Heart left ventricle (tissue), 16 donors: ENCODE data around the gene SEMA4A. TPM values are rescaled to one million over a fixed set of nuclear protein-coding genes. Genes with fewer than 3 reads are reported as not detected.

Experiments
- ATAC-seq, 4 donors: fragments of 200-7000 bp; cut with Tn5 transposase; one replicate each; pipeline ENCODE4 v1.9.1; 2020 to 2022; ENCODE audit warnings: moderate library complexity in 4 of 4, mild to moderate bottlenecking in 3 of 4, moderate number of reproducible peaks in 1 of 4
- DNase-seq, 5 donors: peaks; one replicate each; pipeline ENCODE4 v3.0.0-alpha.2; 2020
- H3K27ac ChIP-seq, 12 donors: fragments of 200-600 bp; sonication (generic) in 4 of 12; one replicate each; pipeline versions ENCODE4 v1.5.0 to v1.8.0; 2016 to 2022; ENCODE audit warnings: mild to moderate bottlenecking in 2 of 12
- H3K27me3 ChIP-seq, 9 donors: fragments of 200-600 bp; sonication (generic) in 2 of 9; one replicate each; pipeline versions ENCODE4 v1.5.1 to v1.8.0; 2016 to 2022; ENCODE audit warnings: mild to moderate bottlenecking in 3 of 9
- H3K36me3 ChIP-seq, 9 donors: fragments of 200-600 bp; sonication (generic) in 2 of 9; one replicate each; pipeline versions ENCODE4 v1.5.0 to v1.8.0; 2018 to 2022; ENCODE audit warnings: mild to moderate bottlenecking in 2 of 9
- H3K4me1 ChIP-seq, 12 donors: fragments of 200-600 bp; sonication (generic) in 4 of 12; one replicate each; pipeline versions ENCODE4 v1.5.0 to v1.8.0; 2016 to 2022; ENCODE audit warnings: mild to moderate bottlenecking in 3 of 12
- H3K4me3 ChIP-seq, 12 donors: fragments of 200-600 bp; sonication (generic) in 4 of 12; one replicate each; pipeline versions ENCODE4 v1.5.0 to v1.8.0; 2017 to 2022; ENCODE audit warnings: mild to moderate bottlenecking in 9 of 12, moderate library complexity in 4 of 12
- H3K9me3 ChIP-seq, 12 donors: fragments of 200-600 bp; sonication (generic) in 4 of 12; one replicate each; pipeline versions ENCODE4 v1.5.0 to v1.8.0; 2016 to 2022; ENCODE audit warnings: mild to moderate bottlenecking in 1 of 12
- CTCF ChIP-seq, 12 donors: fragments of 200-600 bp; sonication (generic) in 4 of 12; IDR thresholded peaks; one replicate each; pipeline versions ENCODE4 v1.5.0 to v1.8.0; 2018 to 2022; ENCODE audit warnings: antibody characterized with exemption in 12 of 12, mild to moderate bottlenecking in 5 of 12
- POLR2A ChIP-seq, 2 donors: fragments of 450-650 bp; IDR thresholded peaks; one replicate each; pipeline ENCODE4 v1.6.1; 2017; ENCODE audit warnings: antibody characterized with exemption in 2 of 2, mild to moderate bottlenecking in 2 of 2, moderate library complexity in 2 of 2
- WGBS, 4 donors: extraction: QIAGEN DNeasy Blood & Tissue Kit in 2 of 4; methylation state at CpG; one replicate each; pipeline versions ENCODE4 v1.1.5 to v1.1.7; 2013 to 2018; 5-methylcytosine and 5-hydroxymethylcytosine counted together
- intact Hi-C, 10 donors: fragments of 100-400 bp; cut with DNase I; formaldehyde crosslinking; loops; one replicate each; pipeline versions ENCODE4 v1.11.1 to v1.14.2; 2022
- polyA plus RNA-seq, 2 donors: library from polyadenylated mRNA; stranded (reverse); fragments of 200-250 nt; gene quantifications; one replicate each; pipeline ENCODE4 v1.2.3, GENCODE V29; 2013
- total RNA-seq, 9 donors: library from RNA; depleted of rRNA in 2 of 9; stranded (reverse); fragments of >200 nt in 2 of 9; fragmentation: NEBNext Ultra II Directional in 3 of 9; extraction: Animal tissue kit (Norgen Biotek cat#: 25700) in 3 of 9; gene quantifications; one replicate each; pipeline versions ENCODE4 v1.1.0 to v1.2.4, GENCODE V29; 2016 to 2023
- donor health status: ischemic (EF 13 %, LVEDD 7.1; RV severe dilation, severe dysfunction).
- donor health status: healthy with polysubstance abuse.
- donor health status: DM: no; HTN: yes; CAD: no.
- donor health status: DM: no; HTN: no; CAD: no.
- donor health status: ischemic (EF 25% LVEDD 6.9; RV normal size, moderate dysfunction).
- donor health status: ischemic (EF 25% LVEDD 5.7; RV mildly dilated, moderate dysfunction).
- donor health status: healthy.
- donor health status: DM: yes; HTN: yes; CAD: no.
- donor health status: ischemic (EF 35%, LVEDD 5.7; RV mildly dilated, moderate dysfunction).
- donor health status: nonischemic (EF 11% LVEDD 7.7; RV severe dilation, severe dysfunction).
- donor health status: DM: yes; HTN: yes; CAD: no.
- donor health status: PGD.
- donor health status: ischemic (EF 29% LVEDD 5.4; RV normal size, mild dysfunction).
- donor health status: nonischemic (EF 23%, LVEDD 6.1; RV moderate dilation, normal function).

SEMA4A gene
- total and polyA plus RNA-seq, 11 donors, result 0.60 to 10.2 (median 1.6) TPM

GRCh38 chr1:156140879-156141707 lies 12.3 kb upstream of the SEMA4A start:
- Histone ChIP-seq H3K27me3 (no peaks in the 10 kb centered on the region), H3K4me3 (no peak overlapping the region), H3K4me1 (peaks cover 0 to 25% (median 5%) of the 10 kb centered on the region in 12 donors), H3K9me3 (no peaks in the 10 kb centered on the region), H3K27ac (peak overlapping the region in 10 of 12 donors; percentile 8 to 74 (median 37)), H3K36me3 (peaks cover 11 to 46% (median 41%) of the 10 kb centered on the region in 9 donors)
- WGBS, 4 donors, result 36 to 50% (median 39%) methylated on average over 19 to 20 of the region's 20 CpGs
- intact Hi-C loops, result loop anchor here in 4 of 10 donors (2.0 to 10.0 kb wide), 2 partner anchors 84 to 174 kb away; no protein-coding TSS in a partner anchor
- TF ChIP-seq CTCF (IDR thresholded peaks at IDR 0.05) (peak; percentile 42 to 72 (median 62)), POLR2A (IDR thresholded peaks at IDR 0.05) (no peak)
- DNase-seq (peak in 1 of 5 donors; percentile 57), ATAC-seq (peak; percentile 32 to 57 (median 50))

GRCh38 chr1:156143765-156144489 lies 9.5 kb upstream of the SEMA4A start:
- DNase-seq, result no peak
- Histone ChIP-seq H3K27ac (no peak overlapping the region), H3K36me3 (peaks cover 0 to 17% (median 13%) of the 10 kb centered on the region in 9 donors), H3K27me3 (no peaks in the 10 kb centered on the region), H3K4me3 (no peak overlapping the region), H3K9me3 (no peaks in the 10 kb centered on the region), H3K4me1 (peaks cover 5 to 36% (median 22%) of the 10 kb centered on the region in 12 donors)
- TF ChIP-seq POLR2A (IDR thresholded peaks at IDR 0.05), result no peak
- 71 to 77% (median 73%) methylated on average over 11 of the region's 11 CpGs for WGBS, 4 donors
- ATAC-seq, result no peak
- intact Hi-C loops, result loop anchor here in 5 of 10 donors (2.0 to 10.0 kb wide), 2 partner anchors 81 to 171 kb away; no protein-coding TSS in a partner anchor

GRCh38 chr1:156144742-156145141 lies 8.6 kb upstream of the SEMA4A start:
- no peak for TF ChIP-seq POLR2A (IDR thresholded peaks at IDR 0.05)
- no peak for TF ChIP-seq CTCF (IDR thresholded peaks at IDR 0.05)
- DNase-seq, result no peak
- peaks cover 0 to 4% (median 0%) of the 10 kb centered on the region in 9 donors for H3K27me3 ChIP-seq
- peaks cover 5 to 41% (median 22%) of the 10 kb centered on the region in 12 donors for H3K4me1 ChIP-seq
- peaks cover 0 to 9% (median 6%) of the 10 kb centered on the region in 9 donors for H3K36me3 ChIP-seq
- intact Hi-C loops, result loop anchor here in 7 of 10 donors (2.0 to 10.0 kb wide), 5 partner anchors 48 to 173 kb away; partner anchors contain the start of genes PMF1 (in 1 of the 7) and SLC25A44 (in 1 of the 7)
- WGBS, 4 donors, result 63 to 77% (median 69%) methylated on average over 5 of the region's 5 CpGs
- no peak overlapping the region for H3K4me3 ChIP-seq
- no peak for ATAC-seq
- no peak overlapping the region for H3K27ac ChIP-seq
- no peaks in the 10 kb centered on the region for H3K9me3 ChIP-seq

GRCh38 chr1:156145650-156146019 lies 7.8 kb upstream of the SEMA4A start:
- 72 to 77% (median 75%) methylated on average over 2 of the region's 2 CpGs for WGBS, 4 donors
- no peaks in the 10 kb centered on the region for H3K9me3 ChIP-seq
- no peak overlapping the region for H3K4me3 ChIP-seq
- H3K27me3 ChIP-seq, result peaks cover 0 to 13% (median 0%) of the 10 kb centered on the region in 9 donors
- H3K27ac ChIP-seq, result no peak overlapping the region
- DNase-seq (no peak), ATAC-seq (no peak)
- TF ChIP-seq CTCF (IDR thresholded peaks at IDR 0.05), result no peak
- no peak for TF ChIP-seq POLR2A (IDR thresholded peaks at IDR 0.05)
- H3K4me1 ChIP-seq, result peaks cover 5 to 47% (median 20%) of the 10 kb centered on the region in 12 donors
- H3K36me3 ChIP-seq, result peaks cover 0 to 2% (median 0%) of the 10 kb centered on the region in 9 donors
- intact Hi-C loops, result loop anchor here (1.0 to 10.0 kb wide), 7 partner anchors 47 to 172 kb away; partner anchors contain the start of genes PMF1 (in 1 of the 10) and SLC25A44 (in 1 of the 10)
